Right atrium auricular region (tissue), 2 donors: ENCODE results near the gene RAD51B. TPM values are rescaled to one million over a fixed set of nuclear protein-coding genes. Genes with fewer than 3 reads are reported as not detected.

Experiments
- DNase-seq: peaks from one replicate; pipeline ENCODE4 v3.0.0-alpha.2; 2019; ENCODE audit warnings: low spot score
- H3K27ac ChIP-seq, 2 donors: fragments of 200-600 bp; sonication (generic); 1 replicate in 1 of 2; 2 replicates in 1 of 2; pipeline ENCODE4 v1.5.1; 2016 to 2019
- H3K27me3 ChIP-seq, 2 donors: fragments of 200-600 bp; sonication (generic); one replicate each; pipeline versions ENCODE4 v1.5.1 to v1.6.0; 2017 to 2019
- H3K36me3 ChIP-seq: fragments of 200-600 bp; sonication (generic); one replicate; pipeline ENCODE4 v1.5.1; 2016
- H3K4me1 ChIP-seq, 2 donors: fragments of 200-600 bp; sonication (generic); one replicate each; pipeline versions ENCODE4 v1.5.1 to v1.6.0; 2017 to 2019
- H3K4me3 ChIP-seq, 2 donors: fragments of 200-600 bp; sonication (generic); 1 replicate in 1 of 2; 2 replicates in 1 of 2; pipeline ENCODE4 v1.5.1; 2017 to 2019; ENCODE audit warnings: mild to moderate bottlenecking in 1 of 2, moderate library complexity in 1 of 2
- H3K9me3 ChIP-seq, 2 donors: fragments of 200-600 bp; sonication (generic); one replicate each; pipeline ENCODE4 v1.5.1; 2019
- CTCF ChIP-seq, 2 donors: fragments of 200-600 bp; sonication (generic); IDR thresholded peaks; one replicate each; pipeline ENCODE4 v1.5.1; 2019; ENCODE audit warnings: antibody characterized with exemption in 2 of 2
- total RNA-seq, 2 donors: library from RNA; depleted of rRNA; stranded (reverse); fragments of >200 nt; gene quantifications; one replicate each; pipeline ENCODE4 v1.1.0, GENCODE V29; 2016

Gene RAD51B
- total RNA-seq, 2 donors from 2014 or later: 1.2 to 1.5 TPM

- Histone ChIP-seq H3K4me3 (no peak overlapping the region), H3K36me3 (no peaks in the 10 kb centered on the region), H3K9me3 (no peaks in the 10 kb centered on the region), H3K4me1 (peaks cover 0 to 19% of the 10 kb centered on the region in 2 donors), H3K27ac (no peak overlapping the region), H3K27me3 (no peaks in the 10 kb centered on the region)
- TF ChIP-seq CTCF (IDR thresholded peaks at IDR 0.05): no peak
- DNase-seq: no peak
These were observed 541.7 kb downstream of the RAD51B start for GRCh38 chr14:68361231-68361630.

GRCh38 chr14:68362846-68363245 is 543.3 kb downstream of the RAD51B start:
- Histone ChIP-seq H3K4me3 (no peak overlapping the region), H3K27ac (no peak overlapping the region), H3K36me3 (no peaks in the 10 kb centered on the region), H3K9me3 (no peaks in the 10 kb centered on the region), H3K27me3 (no peaks in the 10 kb centered on the region), H3K4me1 (peaks cover 0 to 25% of the 10 kb centered on the region in 2 donors)
- TF ChIP-seq CTCF (IDR thresholded peaks at IDR 0.05): no peak
- DNase-seq: no peak

- Histone ChIP-seq H3K27ac (peak overlapping the region; percentile 31 to 46), H3K4me1 (peaks cover 0 to 26% of the 10 kb centered on the region in 2 donors), H3K36me3 (no peaks in the 10 kb centered on the region), H3K27me3 (no peaks in the 10 kb centered on the region), H3K4me3 (no peak overlapping the region), H3K9me3 (no peaks in the 10 kb centered on the region)
- DNase-seq: no peak
- no peak for TF ChIP-seq CTCF (IDR thresholded peaks at IDR 0.05)
These were observed 543.9 kb downstream of the RAD51B start for GRCh38 chr14:68363466-68363842.

- Histone ChIP-seq H3K4me3 (no peak overlapping the region), H3K27ac (peak overlapping the region; percentile 31 to 46), H3K9me3 (no peaks in the 10 kb centered on the region), H3K4me1 (peaks cover 0 to 26% of the 10 kb centered on the region in 2 donors), H3K36me3 (no peaks in the 10 kb centered on the region), H3K27me3 (no peaks in the 10 kb centered on the region)
- no peak for DNase-seq
- no peak for TF ChIP-seq CTCF (IDR thresholded peaks at IDR 0.05)
These were observed 544.5 kb downstream of the RAD51B start for GRCh38 chr14:68363843-68364767.

GRCh38 chr14:68364792-68365192 is 545.2 kb downstream of the RAD51B start:
- H3K4me1 ChIP-seq: peaks cover 0 to 21% of the 10 kb centered on the region in 2 donors
- no peak for TF ChIP-seq CTCF (IDR thresholded peaks at IDR 0.05)
- H3K9me3 ChIP-seq: no peaks in the 10 kb centered on the region
- H3K27ac ChIP-seq: peak overlapping the region; percentile 31 to 46
- H3K36me3 ChIP-seq: no peaks in the 10 kb centered on the region
- H3K27me3 ChIP-seq: no peaks in the 10 kb centered on the region
- no peak overlapping the region for H3K4me3 ChIP-seq
- no peak for DNase-seq
